Measurements from ENCODE around the gene BICD1.

DNA sequence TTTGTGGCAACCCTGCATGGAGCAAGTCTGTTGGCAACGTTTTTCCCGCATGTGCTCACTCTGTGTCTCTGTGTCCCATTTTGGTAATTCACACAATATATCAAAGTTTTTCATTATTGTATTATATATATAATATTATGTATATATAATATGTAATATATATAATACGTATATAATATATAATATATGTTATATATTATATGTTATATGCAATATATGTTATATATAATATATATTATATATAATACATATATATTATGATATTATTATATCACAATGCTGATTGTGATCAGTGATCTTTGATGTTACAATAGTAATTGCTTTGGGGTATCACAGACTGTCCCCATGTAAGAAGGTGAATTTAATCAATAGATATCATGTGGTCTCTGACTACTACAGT lies 84.8 kb downstream of the BICD1 start:
- TF ChIP-seq, protein P1, sequence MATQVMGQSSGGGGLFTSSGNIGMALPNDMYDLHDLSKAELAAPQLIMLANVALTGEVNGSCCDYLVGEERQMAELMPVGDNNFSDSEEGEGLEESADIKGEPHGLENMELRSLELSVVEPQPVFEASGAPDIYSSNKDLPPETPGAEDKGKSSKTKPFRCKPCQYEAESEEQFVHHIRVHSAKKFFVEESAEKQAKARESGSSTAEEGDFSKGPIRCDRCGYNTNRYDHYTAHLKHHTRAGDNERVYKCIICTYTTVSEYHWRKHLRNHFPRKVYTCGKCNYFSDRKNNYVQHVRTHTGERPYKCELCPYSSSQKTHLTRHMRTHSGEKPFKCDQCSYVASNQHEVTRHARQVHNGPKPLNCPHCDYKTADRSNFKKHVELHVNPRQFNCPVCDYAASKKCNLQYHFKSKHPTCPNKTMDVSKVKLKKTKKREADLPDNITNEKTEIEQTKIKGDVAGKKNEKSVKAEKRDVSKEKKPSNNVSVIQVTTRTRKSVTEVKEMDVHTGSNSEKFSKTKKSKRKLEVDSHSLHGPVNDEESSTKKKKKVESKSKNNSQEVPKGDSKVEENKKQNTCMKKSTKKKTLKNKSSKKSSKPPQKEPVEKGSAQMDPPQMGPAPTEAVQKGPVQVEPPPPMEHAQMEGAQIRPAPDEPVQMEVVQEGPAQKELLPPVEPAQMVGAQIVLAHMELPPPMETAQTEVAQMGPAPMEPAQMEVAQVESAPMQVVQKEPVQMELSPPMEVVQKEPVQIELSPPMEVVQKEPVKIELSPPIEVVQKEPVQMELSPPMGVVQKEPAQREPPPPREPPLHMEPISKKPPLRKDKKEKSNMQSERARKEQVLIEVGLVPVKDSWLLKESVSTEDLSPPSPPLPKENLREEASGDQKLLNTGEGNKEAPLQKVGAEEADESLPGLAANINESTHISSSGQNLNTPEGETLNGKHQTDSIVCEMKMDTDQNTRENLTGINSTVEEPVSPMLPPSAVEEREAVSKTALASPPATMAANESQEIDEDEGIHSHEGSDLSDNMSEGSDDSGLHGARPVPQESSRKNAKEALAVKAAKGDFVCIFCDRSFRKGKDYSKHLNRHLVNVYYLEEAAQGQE (IDR thresholded peaks at IDR 0.05; ENCODE audit: borderline replicate concordance in 1 of 2, low read depth in 1 of 2, low read length in 2 of 2) = no peak
- no peak for TF ChIP-seq RXRA (CRISPR knock-in tag; IDR thresholded peaks at IDR 0.05)
- no peak for TF ChIP-seq CENPBD1 (CRISPR knock-in tag; IDR thresholded peaks at IDR 0.05; ENCODE audit: borderline replicate concordance, low read depth)
- TF ChIP-seq ZNF775 (CRISPR knock-in tag; IDR thresholded peaks at IDR 0.05; ENCODE audit: borderline replicate concordance) = no peak
- TF ChIP-seq TEAD3 (CRISPR knock-in tag; optimal IDR thresholded peaks at IDR 0.05; ENCODE audit: borderline replicate concordance) = no peak
- TF ChIP-seq MEIS2 (CRISPR knock-in tag; IDR thresholded peaks at IDR 0.05) = no peak
- TF ChIP-seq POLR2AphosphoS5 (IDR thresholded peaks at IDR 0.05; ENCODE audit: low read depth, low read length) = no peak
- TF ChIP-seq BCL6 (CRISPR knock-in tag; IDR thresholded peaks at IDR 0.05) = no peak

All from HepG2 (cell line).